SK-N-SH (cell line): Measurements from ENCODE around the gene VSIG10. TPM values are rescaled to one million over a fixed set of nuclear protein-coding genes. Genes with fewer than 3 reads are reported as not detected.
A peak's percentile ranks its signal among the peaks of the same experiment; 100 is the strongest.

Experiments used
- CTCF ChIA-PET: fragments of 300-600, 350-600 bp; formaldehyde crosslinking; extraction: SDS; loops from one replicate; lab custom pipeline; 2021; lab: Yijun Ruan, JAX
- POLR2A ChIA-PET: fragments of 350-600 bp; sonication (Branson Sonifier 250); formaldehyde crosslinking; extraction: SDS; loops from one replicate; lab custom pipeline; 2020; ENCODE audit warnings: antibody characterized with exemption, inconsistent platforms; lab: Yijun Ruan, JAX
- DNase-seq: peaks from one replicate; pipeline ENCODE4 v3.0.0; 2012
- H2AFZ ChIP-seq: fragments of 200-600 bp; sonication (generic); 2 replicates; pipeline ENCODE4 v1.8.1; 2016; ENCODE audit warnings: antibody characterized with exemption, mild to moderate bottlenecking, low read depth
- H3F3A ChIP-seq: fragments of 200-600 bp; sonication (generic); replicated peaks from 2 replicates; pipeline ENCODE3; 2016; ENCODE audit warnings: antibody characterized with exemption, mild to moderate bottlenecking; ENCODE audit not compliant: insufficient read depth
- H3K27ac ChIP-seq, 2 experiments: fragments of 200-500 bp in 1 of 2; fragments of 200-600 bp in 1 of 2; sonication (Bioruptor generic) in 1 of 2; sonication (generic), shearing (Covaris generic) in 1 of 2; 2 replicates each; pipeline versions ENCODE4 v1.5.1 to v1.6.1; 2014 to 2016; ENCODE audit warnings: low read depth in 2 of 2, inconsistent platforms in 1 of 2, low read length in 1 of 2, mild to moderate bottlenecking in 1 of 2, mixed read lengths in 1 of 2
- H3K27me3 ChIP-seq: fragments of 200-600 bp; sonication (generic), shearing (Covaris generic); 2 replicates; pipeline ENCODE4 v1.6.1; 2016; ENCODE audit warnings: mixed run types; ENCODE audit not compliant: insufficient read depth
- H3K36me3 ChIP-seq, 2 experiments: fragments of 200-500 bp in 1 of 2; fragments of 200-600 bp in 1 of 2; sonication (Bioruptor generic) in 1 of 2; sonication (generic) in 1 of 2; replicated peaks in 1 of 2; 2 replicates each; pipeline versions ENCODE3 to v1.5.1; 2014 to 2016; ENCODE audit warnings: low read length in 1 of 2, mild to moderate bottlenecking in 1 of 2; ENCODE audit not compliant: insufficient read depth in 2 of 2, control insufficient read depth in 1 of 2
- H3K4me1 ChIP-seq, 2 experiments: fragments of 200-500 bp in 1 of 2; fragments of 200-600 bp in 1 of 2; sonication (Bioruptor generic) in 1 of 2; sonication (generic), shearing (Covaris generic) in 1 of 2; 2 replicates each; pipeline versions ENCODE4 v1.5.1 to v1.6.1; 2014 to 2016; ENCODE audit warnings: low read depth in 1 of 2, low read length in 1 of 2, mixed run types in 1 of 2; ENCODE audit not compliant: insufficient read depth in 2 of 2, control insufficient read depth in 1 of 2
- H3K4me2 ChIP-seq: fragments of 200-600 bp; sonication (generic), shearing (Covaris generic); 2 replicates; pipeline ENCODE4 v1.6.1; 2017; ENCODE audit warnings: mixed run types
- H3K4me3 ChIP-seq, 2 experiments: fragments of 200-500 bp in 1 of 2; fragments of 200-600 bp in 1 of 2; sonication (Bioruptor generic) in 1 of 2; sonication (generic), shearing (Covaris generic) in 1 of 2; 2 replicates each; pipeline versions ENCODE4 v1.5.1 to v1.8.1; 2014 to 2016; ENCODE audit warnings: low read depth in 2 of 2, inconsistent platforms in 1 of 2, low read length in 1 of 2, mild to moderate bottlenecking in 1 of 2, mixed read lengths in 1 of 2, moderate library complexity in 1 of 2
- H3K79me2 ChIP-seq: fragments of 200-600 bp; sonication (generic); 2 replicates; pipeline ENCODE4 v1.8.1; 2017; ENCODE audit warnings: mild to moderate bottlenecking; ENCODE audit not compliant: insufficient read depth
- H3K9ac ChIP-seq: fragments of 200-600 bp; sonication (generic); 2 replicates; pipeline ENCODE4 v1.6.1; 2017; ENCODE audit warnings: mixed run types
- H3K9me2 ChIP-seq: fragments of 200-600 bp; sonication (generic); 2 replicates; pipeline ENCODE4 v1.6.1; 2017; ENCODE audit warnings: mixed run types
- H3K9me3 ChIP-seq: fragments of 200-600 bp; sonication (generic); 2 replicates; pipeline ENCODE4 v1.6.1; 2017; ENCODE audit warnings: mixed run types, mild to moderate bottlenecking, moderate library complexity
- H4K20me1 ChIP-seq: fragments of 200-600 bp; sonication (generic); 2 replicates; pipeline ENCODE4 v1.6.1; 2017; ENCODE audit warnings: mild to moderate bottlenecking, mixed run types; ENCODE audit not compliant: insufficient read depth
- GABPA ChIP-seq: IDR thresholded peaks from 2 replicates; pipeline ENCODE4 v1.4.0; 2012; ENCODE audit warnings: low read depth, mild to moderate bottlenecking
- MEF2A ChIP-seq: IDR thresholded peaks from 2 replicates; pipeline ENCODE4 v1.4.0; 2012; ENCODE audit warnings: low read depth, borderline replicate concordance
- SMC3 ChIP-seq: IDR thresholded peaks from 2 replicates; pipeline ENCODE4 v1.6.1; 2012; ENCODE audit warnings: low read depth, low read length, improper control_type of control experiment
- TEAD4 ChIP-seq: IDR thresholded peaks from 2 replicates; pipeline ENCODE4 v1.4.0; 2012; ENCODE audit warnings: mild to moderate bottlenecking, borderline replicate concordance; ENCODE audit not compliant: insufficient read depth
- WGBS: methylation state at CpG from one replicate; pipeline ENCODE4 v1.1.6; 2017; ENCODE audit warnings: low lambda C conversion rate; 5-methylcytosine and 5-hydroxymethylcytosine counted together
- polyA plus RNA-seq, 3 experiments: library from polyadenylated mRNA; depleted of rRNA; stranded (reverse); fragments of >200 nt; gene quantifications; 2 replicates each; pipeline ENCODE4 v1.2.3, GENCODE V29; 2012
- TF ChIP-seq, protein P1 (sequence below): IDR thresholded peaks from 2 replicates; pipeline ENCODE4 v1.4.0; 2012; ENCODE audit warnings: low read depth
- TF ChIP-seq, protein P2 (sequence below): fragments of 150-350 bp; IDR thresholded peaks from 2 replicates; pipeline ENCODE4 v1.6.1; 2016; ENCODE audit warnings: mild to moderate bottlenecking, low read depth, low read length
- TF ChIP-seq, protein P3 (sequence below): fragments of 200-600 bp; sonication (generic); IDR thresholded peaks from 2 replicates; pipeline ENCODE4 v1.6.1; 2017; ENCODE audit warnings: antibody characterized with exemption, mild to moderate bottlenecking, moderate library complexity

The VSIG10 gene
- polyA plus RNA-seq, 1 of the 3 experiments (the other 2 are of a cell fraction): 12.5 TPM

DNA sequence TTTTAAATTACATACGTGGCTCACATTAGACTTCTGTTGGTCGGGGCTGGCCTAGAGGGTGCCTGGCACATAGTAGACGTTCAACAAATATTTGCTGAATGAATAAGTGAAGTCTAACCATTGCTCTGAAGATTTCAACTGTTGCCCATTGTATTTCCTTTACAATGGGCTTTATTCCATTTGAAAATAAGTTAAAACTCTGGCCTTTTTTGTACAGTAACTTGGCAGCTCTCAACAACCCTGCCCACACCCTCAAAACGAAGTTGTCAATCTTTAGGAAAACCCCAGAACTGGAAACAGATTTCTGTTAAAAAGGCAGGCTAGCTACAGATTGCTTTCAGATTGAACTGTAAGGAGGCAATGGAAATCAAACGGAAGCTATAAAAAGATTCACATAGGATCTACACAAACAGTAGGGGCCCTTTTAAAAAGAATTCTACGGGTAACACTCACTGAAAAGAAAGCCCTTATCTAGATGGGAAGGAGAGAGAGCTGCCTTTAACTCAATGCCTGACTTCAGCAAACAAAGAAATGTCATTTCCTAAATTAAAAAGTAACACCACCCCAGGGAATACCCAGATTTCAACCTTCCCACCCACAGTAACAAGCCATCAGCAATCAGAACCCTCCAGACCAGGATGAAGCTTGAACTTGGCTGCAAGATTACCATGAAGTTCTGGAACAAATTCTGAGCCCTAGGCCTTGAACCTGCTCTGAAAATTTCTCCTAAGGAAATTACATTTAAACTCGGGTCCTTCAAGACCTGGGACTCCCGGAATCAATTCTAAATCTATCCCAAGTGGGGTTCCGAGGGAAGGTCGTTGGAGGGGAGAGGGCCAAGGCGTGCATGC is 44.2 kb downstream of the VSIG10 start:
- no peak for TF ChIP-seq TEAD4
- TF ChIP-seq, protein P1, sequence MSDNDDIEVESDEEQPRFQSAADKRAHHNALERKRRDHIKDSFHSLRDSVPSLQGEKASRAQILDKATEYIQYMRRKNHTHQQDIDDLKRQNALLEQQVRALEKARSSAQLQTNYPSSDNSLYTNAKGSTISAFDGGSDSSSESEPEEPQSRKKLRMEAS: no peak
- TF ChIP-seq, protein P2, sequence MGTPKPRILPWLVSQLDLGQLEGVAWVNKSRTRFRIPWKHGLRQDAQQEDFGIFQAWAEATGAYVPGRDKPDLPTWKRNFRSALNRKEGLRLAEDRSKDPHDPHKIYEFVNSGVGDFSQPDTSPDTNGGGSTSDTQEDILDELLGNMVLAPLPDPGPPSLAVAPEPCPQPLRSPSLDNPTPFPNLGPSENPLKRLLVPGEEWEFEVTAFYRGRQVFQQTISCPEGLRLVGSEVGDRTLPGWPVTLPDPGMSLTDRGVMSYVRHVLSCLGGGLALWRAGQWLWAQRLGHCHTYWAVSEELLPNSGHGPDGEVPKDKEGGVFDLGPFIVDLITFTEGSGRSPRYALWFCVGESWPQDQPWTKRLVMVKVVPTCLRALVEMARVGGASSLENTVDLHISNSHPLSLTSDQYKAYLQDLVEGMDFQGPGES: no peak
- no peak for TF ChIP-seq MEF2A
- TF ChIP-seq GABPA: no peak
- WGBS: 33% methylated on average over 11 of the region's 11 CpGs
- Histone ChIP-seq H3K79me2 (peaks cover 82% of the 10 kb centered on the region), H3K4me2 (peak overlapping the region; percentile 88), H3K9me2 (no peaks in the 10 kb centered on the region), H3K9me3 (no peaks in the 10 kb centered on the region), H3F3A (peaks cover 38% of the 10 kb centered on the region), H3K27ac (peak overlapping the region; percentile 88 to 97), H3K27me3 (no peaks in the 10 kb centered on the region), H3K4me1 (peaks cover 10 to 14% of the 10 kb centered on the region in 2 experiments; a peak in 3 of 4 replicates), H4K20me1 (no peaks in the 10 kb centered on the region), H3K9ac (peak overlapping the region; percentile 76), H2AFZ (no peak overlapping the region), H3K4me3 (peak overlapping the region; percentile 71 to 78), H3K36me3 (peaks cover 0 to 5% of the 10 kb centered on the region in 2 experiments)
- CTCF ChIA-PET: interaction anchor here (1.2 kb wide), 1 partner anchor 62 kb away, joined by 4 read pairs; no protein-coding TSS in a partner anchor
- POLR2A ChIA-PET: no interaction called here
- DNase-seq: no peak

DNA sequence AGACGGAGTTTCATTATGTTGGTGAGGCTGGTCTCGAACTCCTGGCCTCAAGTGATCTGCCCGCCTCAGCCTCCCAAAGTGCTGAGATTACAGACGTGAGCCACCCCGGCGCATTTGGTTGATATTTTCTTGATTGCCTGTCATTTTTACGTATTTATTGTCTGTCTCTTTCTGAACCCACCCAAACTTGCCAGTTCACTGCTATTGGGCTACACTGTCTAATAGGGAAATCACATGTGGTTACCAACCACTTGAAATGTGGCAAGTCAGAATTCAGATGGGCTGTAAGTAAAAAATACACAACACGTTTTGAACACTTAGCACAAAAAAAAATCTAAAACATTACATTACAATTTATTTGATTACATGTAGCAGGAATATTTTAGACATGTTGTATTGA is 44.9 kb downstream of the VSIG10 start:
- TF ChIP-seq, protein P3, sequence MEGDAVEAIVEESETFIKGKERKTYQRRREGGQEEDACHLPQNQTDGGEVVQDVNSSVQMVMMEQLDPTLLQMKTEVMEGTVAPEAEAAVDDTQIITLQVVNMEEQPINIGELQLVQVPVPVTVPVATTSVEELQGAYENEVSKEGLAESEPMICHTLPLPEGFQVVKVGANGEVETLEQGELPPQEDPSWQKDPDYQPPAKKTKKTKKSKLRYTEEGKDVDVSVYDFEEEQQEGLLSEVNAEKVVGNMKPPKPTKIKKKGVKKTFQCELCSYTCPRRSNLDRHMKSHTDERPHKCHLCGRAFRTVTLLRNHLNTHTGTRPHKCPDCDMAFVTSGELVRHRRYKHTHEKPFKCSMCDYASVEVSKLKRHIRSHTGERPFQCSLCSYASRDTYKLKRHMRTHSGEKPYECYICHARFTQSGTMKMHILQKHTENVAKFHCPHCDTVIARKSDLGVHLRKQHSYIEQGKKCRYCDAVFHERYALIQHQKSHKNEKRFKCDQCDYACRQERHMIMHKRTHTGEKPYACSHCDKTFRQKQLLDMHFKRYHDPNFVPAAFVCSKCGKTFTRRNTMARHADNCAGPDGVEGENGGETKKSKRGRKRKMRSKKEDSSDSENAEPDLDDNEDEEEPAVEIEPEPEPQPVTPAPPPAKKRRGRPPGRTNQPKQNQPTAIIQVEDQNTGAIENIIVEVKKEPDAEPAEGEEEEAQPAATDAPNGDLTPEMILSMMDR: no peak
- no peak for TF ChIP-seq SMC3
- TF ChIP-seq, protein P2: no peak
- no peak for TF ChIP-seq GABPA
- TF ChIP-seq, all 33 proteins: peak for 0
- peak overlapping the region; percentile 76; the same call in 1 of the 2 replicates for H3K9ac ChIP-seq
- peaks cover 89% of the 10 kb centered on the region for H3K79me2 ChIP-seq
- peaks cover 36% of the 10 kb centered on the region for H3F3A ChIP-seq
- CTCF ChIA-PET: interaction anchor here (1.2 kb wide), 1 partner anchor 62 kb away, joined by 4 read pairs; no protein-coding TSS in a partner anchor
- H3K36me3 ChIP-seq: peaks cover 0 to 8% of the 10 kb centered on the region in 2 experiments
- WGBS: 96% methylated on average over 8 of the region's 8 CpGs
- 0 out of 4 replicates have a peak overlapping the region, but pooled peaks of 1 of the 2 experiments have one; percentile 78 for H3K4me3 ChIP-seq
- H4K20me1 ChIP-seq: no peaks in the 10 kb centered on the region
- H3K9me3 ChIP-seq: no peaks in the 10 kb centered on the region
- POLR2A ChIA-PET: no interaction called here
- DNase-seq: no peak
- H3K27me3 ChIP-seq: no peaks in the 10 kb centered on the region
- H3K9me2 ChIP-seq: no peaks in the 10 kb centered on the region
- H3K27ac ChIP-seq: peak overlapping the region in 1 of 2 experiments; percentile 88; a peak in 2 of 4 replicates
- H3K4me1 ChIP-seq: peaks cover 11 to 14% of the 10 kb centered on the region in 2 experiments; a peak in 3 of 4 replicates
- no peak overlapping the region for H2AFZ ChIP-seq
- H3K4me2 ChIP-seq: peak overlapping the region; percentile 88; the same call in 1 of the 2 replicates
